Endothelial cell of umbilical vein (primary cell): Measurements from ENCODE around the gene STPG3. TPM values are rescaled to one million over a fixed set of nuclear protein-coding genes. Genes with fewer than 3 reads are reported as not detected.

Experiments
- BruUV-seq: library from RNA; stranded (reverse); fragments of 400-500 nt; replicated peaks from 2 replicates; lab custom pipeline; 2021; lab: Mats Ljungman, UMichigan
- CTCF ChIA-PET: fragments of 300-600, 350-600 bp; sonication (Branson Sonifier 250); formaldehyde crosslinking; loops from one replicate; lab custom pipeline; 2021; ENCODE audit warnings: antibody characterized with exemption, inconsistent platforms; lab: Charles Lee
- POLR2A ChIA-PET: fragments of 300-600, 350-600 bp; sonication (Branson Sonifier 250); formaldehyde crosslinking; loops from one replicate; lab custom pipeline; 2021; ENCODE audit warnings: antibody characterized with exemption, inconsistent platforms; lab: Charles Lee
- DNase-seq: peaks from one replicate; pipeline ENCODE4 v3.0.0-alpha.2; 2011; ENCODE audit warnings: low read depth, low spot score
- FAIRE-seq: peaks from 2 replicates; lab custom pipeline; 2011; peaks lifted over from hg19 to GRCh38; lab: Jason Lieb, UNC
- H2AFZ ChIP-seq: 2 replicates; pipeline ENCODE4 v1.6.0; 2012; ENCODE audit warnings: low read depth, low read length, control low read depth, inconsistent platforms
- H3K27ac ChIP-seq: 2 replicates; pipeline ENCODE4 v1.5.1; 2011; ENCODE audit warnings: low read depth, mild to moderate bottlenecking, control low read depth, low read length, moderate library complexity; ENCODE audit not compliant: insufficient read depth
- H3K27me3 ChIP-seq, 2 experiments: 2 replicates each; pipeline versions ENCODE4 v1.6.0 to v1.6.1; 2011; ENCODE audit warnings: low read length in 2 of 2, mixed read lengths in 1 of 2; ENCODE audit not compliant: control insufficient read depth in 2 of 2, insufficient read depth in 2 of 2
- H3K36me3 ChIP-seq, 2 experiments: 2 replicates in 1 of 2; 3 replicates in 1 of 2; pipeline ENCODE4 v1.5.1; 2011; ENCODE audit warnings: low read length in 2 of 2, mild to moderate bottlenecking in 1 of 2, moderate library complexity in 1 of 2; ENCODE audit not compliant: control insufficient read depth in 2 of 2, insufficient read depth in 2 of 2; ENCODE audit errors: extremely low read depth in 1 of 2
- H3K4me1 ChIP-seq: 3 replicates; pipeline ENCODE4 v1.5.1; 2011; ENCODE audit warnings: mild to moderate bottlenecking, low read length; ENCODE audit not compliant: control insufficient read depth, insufficient read depth; ENCODE audit errors: extremely low read depth
- H3K4me2 ChIP-seq: 2 replicates; pipeline ENCODE4 v1.6.1; 2011; ENCODE audit warnings: low read length, control low read depth, mixed read lengths; ENCODE audit not compliant: insufficient read depth
- H3K4me3 ChIP-seq, 3 experiments: fragments of 200-600 bp in 1 of 3; sonication (generic), shearing (Covaris generic) in 1 of 3; replicated peaks in 1 of 3; 2 replicates each; pipeline ENCODE4 v1.5.1; 2011 to 2016; ENCODE audit warnings: control low read depth in 3 of 3, low read length in 3 of 3, mild to moderate bottlenecking in 2 of 3, inconsistent platforms in 1 of 3, low read depth in 1 of 3, moderate library complexity in 1 of 3; ENCODE audit not compliant: insufficient read depth in 1 of 3
- H3K79me2 ChIP-seq: 2 replicates; pipeline ENCODE4 v1.6.0; 2012; ENCODE audit warnings: low read length, inconsistent platforms; ENCODE audit not compliant: control insufficient read depth, insufficient read depth
- H3K9ac ChIP-seq: replicated peaks from 2 replicates; pipeline ENCODE3; 2011; ENCODE audit warnings: low read length, control low read depth; ENCODE audit not compliant: insufficient read depth; ENCODE audit errors: extremely low read depth
- H3K9me1 ChIP-seq: replicated peaks from 3 replicates; pipeline ENCODE4 v1.6.0; 2011; ENCODE audit warnings: mild to moderate bottlenecking, low read length; ENCODE audit not compliant: control insufficient read depth, insufficient read depth; ENCODE audit errors: extremely low read depth
- H3K9me3 ChIP-seq: replicated peaks from 2 replicates; pipeline ENCODE4 v1.5.1; 2012; ENCODE audit warnings: low read length, inconsistent platforms; ENCODE audit not compliant: control insufficient read depth, insufficient read depth
- H4K20me1 ChIP-seq: replicated peaks from 2 replicates; pipeline ENCODE3; 2011; ENCODE audit warnings: mild to moderate bottlenecking, low read length; ENCODE audit not compliant: control insufficient read depth, insufficient read depth; ENCODE audit errors: extremely low read depth
- EZH2 ChIP-seq: IDR thresholded peaks from 2 replicates; pipeline ENCODE4 v1.6.1; 2012; ENCODE audit warnings: borderline replicate concordance, low read depth, mild to moderate bottlenecking, moderate library complexity, low read length, inconsistent platforms; ENCODE audit not compliant: severe bottlenecking
- FOS ChIP-seq: IDR thresholded peaks from 2 replicates; pipeline ENCODE4 v1.6.1; 2011; ENCODE audit warnings: mild to moderate bottlenecking, low read length, moderate library complexity, borderline replicate concordance; ENCODE audit not compliant: insufficient read depth
- GATA2 ChIP-seq: IDR thresholded peaks from 2 replicates; pipeline ENCODE4 v1.7.0; 2011; ENCODE audit warnings: low read depth, mild to moderate bottlenecking, moderate library complexity, mixed read lengths, low read length; ENCODE audit not compliant: insufficient read length, insufficient read depth
- JUN ChIP-seq: IDR thresholded peaks from 2 replicates; pipeline ENCODE4 v1.6.1; 2011; ENCODE audit warnings: borderline replicate concordance, low read depth; ENCODE audit not compliant: insufficient read length, insufficient read depth
- MYC ChIP-seq: IDR thresholded peaks from one replicate; pipeline ENCODE4 v1.6.1; 2011; ENCODE audit warnings: mild to moderate bottlenecking, low read depth, low read length
- POLR2A ChIP-seq: IDR thresholded peaks from 2 replicates; pipeline ENCODE4 v1.6.1; 2012; ENCODE audit warnings: low read depth, mild to moderate bottlenecking, control low read depth, low read length
- POLR2AphosphoS5 ChIP-seq: IDR thresholded peaks from 2 replicates; pipeline ENCODE4 v1.6.1; 2012; ENCODE audit warnings: low read depth, mild to moderate bottlenecking, control low read depth, low read length, moderate library complexity; ENCODE audit not compliant: insufficient read depth
- dilution Hi-C: fragments of 300-500 bp; cut with MboI; formaldehyde crosslinking; loops from one replicate; pipeline ENCODE4 v1.15.0; 2019; ENCODE audit warnings: low sequenced_read_pairs; ENCODE audit not compliant: extremely low pct_ligation_motif_present
- intact Hi-C: fragments of 100-400 bp; cut with micrococcal nuclease; formaldehyde crosslinking; loops from one replicate; pipeline ENCODE4 v1.10.0; 2022
- polyA plus RNA-seq, 4 experiments: library from polyadenylated mRNA; depleted of rRNA in 3 of 4; stranded (reverse) in 3 of 4; unstranded in 1 of 4; fragments of >200 nt; gene quantifications; 2 replicates each; pipeline versions ENCODE4 v1.2.1 to v1.2.3, GENCODE V29; 2011 to 2012; ENCODE audit warnings: missing spikeins in 1 of 4
- total RNA-seq: library from RNA; stranded (reverse); gene quantifications from 2 replicates; pipeline ENCODE4 v1.2.3, GENCODE V29; 2021
- TF ChIP-seq, protein P1 (sequence below), 2 donors: IDR thresholded peaks; 1 replicate in 1 of 2; 2 replicates in 1 of 2; pipeline ENCODE4 v1.5.1; 2011; ENCODE audit warnings: low read length in 2 of 2, mild to moderate bottlenecking in 2 of 2, moderate library complexity in 2 of 2, control low read depth in 1 of 2, inconsistent platforms in 1 of 2, low read depth in 1 of 2; ENCODE audit not compliant: insufficient read depth in 1 of 2; ENCODE audit errors: extremely low read depth in 1 of 2
- TF ChIP-seq, protein P2 (sequence below): IDR thresholded peaks from 2 replicates; pipeline ENCODE4 v1.6.1; 2011; ENCODE audit not compliant: insufficient read depth, insufficient read length

Gene STPG3
- total and polyA plus RNA-seq, 2 donors (not counting 3 experiments of a cell fraction or from before 2014, with no cell fraction given), result not detected

DNA sequence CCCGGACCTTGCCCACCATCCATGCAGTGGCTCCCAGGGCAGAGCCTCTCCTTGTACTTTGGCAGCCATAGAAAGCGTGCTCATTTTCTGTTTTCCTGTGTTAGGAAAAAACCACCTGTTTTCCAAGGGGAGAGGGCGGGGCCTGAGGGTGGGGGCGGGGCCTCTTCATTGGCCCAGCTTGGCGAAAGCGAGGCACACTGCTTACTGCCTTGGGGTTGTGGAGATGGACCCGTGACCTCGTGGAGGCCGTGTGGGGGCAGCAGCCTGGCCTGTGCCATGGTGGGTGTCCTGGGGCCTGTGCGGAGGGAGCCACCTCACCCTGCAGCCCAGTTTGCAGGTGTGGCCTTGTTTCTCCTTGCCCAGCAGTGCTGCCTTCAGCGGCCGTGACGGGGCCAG lies 22.0 kb downstream of the STPG3 start:
- H3K27me3 ChIP-seq, result no peaks in the 10 kb centered on the region
- H3K27ac ChIP-seq, result no peak overlapping the region
- no peak overlapping the region for H3K4me2 ChIP-seq
- H4K20me1 ChIP-seq, result no peaks in the 10 kb centered on the region
- BruUV-seq, result TSS peak; percentile 26
- no peak overlapping the region for H3K4me3 ChIP-seq
- H3K9me3 ChIP-seq, result no peaks in the 10 kb centered on the region
- no peak for TF ChIP-seq POLR2A
- TF ChIP-seq MYC, result no peak
- TF ChIP-seq, protein P1, sequence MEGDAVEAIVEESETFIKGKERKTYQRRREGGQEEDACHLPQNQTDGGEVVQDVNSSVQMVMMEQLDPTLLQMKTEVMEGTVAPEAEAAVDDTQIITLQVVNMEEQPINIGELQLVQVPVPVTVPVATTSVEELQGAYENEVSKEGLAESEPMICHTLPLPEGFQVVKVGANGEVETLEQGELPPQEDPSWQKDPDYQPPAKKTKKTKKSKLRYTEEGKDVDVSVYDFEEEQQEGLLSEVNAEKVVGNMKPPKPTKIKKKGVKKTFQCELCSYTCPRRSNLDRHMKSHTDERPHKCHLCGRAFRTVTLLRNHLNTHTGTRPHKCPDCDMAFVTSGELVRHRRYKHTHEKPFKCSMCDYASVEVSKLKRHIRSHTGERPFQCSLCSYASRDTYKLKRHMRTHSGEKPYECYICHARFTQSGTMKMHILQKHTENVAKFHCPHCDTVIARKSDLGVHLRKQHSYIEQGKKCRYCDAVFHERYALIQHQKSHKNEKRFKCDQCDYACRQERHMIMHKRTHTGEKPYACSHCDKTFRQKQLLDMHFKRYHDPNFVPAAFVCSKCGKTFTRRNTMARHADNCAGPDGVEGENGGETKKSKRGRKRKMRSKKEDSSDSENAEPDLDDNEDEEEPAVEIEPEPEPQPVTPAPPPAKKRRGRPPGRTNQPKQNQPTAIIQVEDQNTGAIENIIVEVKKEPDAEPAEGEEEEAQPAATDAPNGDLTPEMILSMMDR (IDR thresholded peaks at IDR 0.05; ENCODE audit: extremely low read depth in 1 of 2, insufficient read depth in 1 of 2, low read depth in 1 of 2, low read length in 2 of 2), result no peak
- no peak for TF ChIP-seq FOS
- TF ChIP-seq, protein P2, sequence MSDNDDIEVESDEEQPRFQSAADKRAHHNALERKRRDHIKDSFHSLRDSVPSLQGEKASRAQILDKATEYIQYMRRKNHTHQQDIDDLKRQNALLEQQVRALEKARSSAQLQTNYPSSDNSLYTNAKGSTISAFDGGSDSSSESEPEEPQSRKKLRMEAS, result no peak
- no peak for TF ChIP-seq EZH2
- no peak for TF ChIP-seq GATA2
- no peak for TF ChIP-seq JUN
- no peak for TF ChIP-seq POLR2AphosphoS5
- intact Hi-C loops, result no loop called here
- H3K79me2 ChIP-seq, result peaks cover 4% of the 10 kb centered on the region
- DNase-seq (no peak), FAIRE-seq (no peak)
- POLR2A ChIA-PET, result no interaction called here
- dilution Hi-C loops, result no loop called here
- no peaks in the 10 kb centered on the region for H3K9me1 ChIP-seq
- H3K36me3 ChIP-seq, result peaks cover 0 to 21% of the 10 kb centered on the region in 2 experiments
- H2AFZ ChIP-seq, result no peak overlapping the region
- peaks cover 30% of the 10 kb centered on the region for H3K4me1 ChIP-seq
- H3K9ac ChIP-seq, result no peak overlapping the region
- CTCF ChIA-PET, result interaction anchor here (0.5 kb wide), 1 partner anchor 12 kb away, joined by 3 read pairs; no protein-coding TSS in a partner anchor
